Measurements from ENCODE around the gene PTPRD. TPM values are rescaled to one million over a fixed set of nuclear protein-coding genes. Genes with fewer than 3 reads are reported as not detected.

Gene PTPRD
- total RNA-seq, 1 experiment from 2014 or later, result 32.5 TPM

DNA sequence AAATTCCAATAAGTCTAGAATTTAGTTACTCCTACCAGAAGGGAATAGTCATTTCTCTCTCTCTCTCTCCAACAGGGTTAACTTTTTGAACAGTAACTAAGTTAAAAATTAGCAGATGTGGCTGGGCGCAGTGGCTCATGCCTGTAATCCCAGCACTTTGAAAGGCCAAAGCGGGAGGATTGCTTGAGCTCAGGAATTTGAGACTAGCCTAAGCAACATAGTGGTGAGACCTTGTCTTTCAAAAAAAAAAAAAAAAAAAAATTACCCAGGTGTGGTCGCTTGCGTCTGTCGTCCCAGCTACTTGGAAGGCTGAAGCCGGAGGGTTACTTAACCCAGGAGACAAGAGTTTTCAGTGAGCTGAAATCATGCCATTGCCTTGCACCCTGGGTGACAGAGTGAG lies 639.7 kb downstream of the PTPRD start:
- H3K56ac ChIP-seq (ENCODE audit: insufficient read length, low read depth, low read length), result no peak overlapping the region
- no peaks in the 10 kb centered on the region for H3K27me3 ChIP-seq (ENCODE audit: insufficient read depth, low read length)
- no peak overlapping the region for H4K8ac ChIP-seq (replicated peaks; ENCODE audit: insufficient read length, low read depth, low read length)
- H2BK120ac ChIP-seq (ENCODE audit: low read depth, low read length, poor library complexity, severe bottlenecking), result no peak overlapping the region
- Mint-ChIP-seq H3K27me3 (ENCODE audit: low read depth) (no peaks in the 10 kb centered on the region), H3K9me3 (no peaks in the 10 kb centered on the region), H3K36me3 (ENCODE audit: insufficient read depth in 1 of 3, low read depth in 3 of 3) (no peaks in the 10 kb centered on the region), H3K4me1 (peaks cover 6% of the 10 kb centered on the region in 2 experiments), H3K27ac (no peak overlapping the region; a peak in 1 of 7 replicates), H3K4me3 (no peak overlapping the region)
- H3K9me3 ChIP-seq (ENCODE audit: control insufficient read depth, low read depth, low read length), result no peaks in the 10 kb centered on the region
- no peaks in the 10 kb centered on the region for H3K79me2 ChIP-seq (ENCODE audit: insufficient read depth, low read length)
- no peak overlapping the region for H2BK15ac ChIP-seq (ENCODE audit: low read depth, low read length)
- no peaks in the 10 kb centered on the region for H3K23me2 ChIP-seq (ENCODE audit: insufficient read length, low read depth, low read length, poor library complexity, severe bottlenecking)
- no peak overlapping the region for H3K4ac ChIP-seq (ENCODE audit: low read depth, low read length)
- H3T11ph ChIP-seq (ENCODE audit: low read length), result no peak overlapping the region
- TF ChIP-seq, protein P1, sequence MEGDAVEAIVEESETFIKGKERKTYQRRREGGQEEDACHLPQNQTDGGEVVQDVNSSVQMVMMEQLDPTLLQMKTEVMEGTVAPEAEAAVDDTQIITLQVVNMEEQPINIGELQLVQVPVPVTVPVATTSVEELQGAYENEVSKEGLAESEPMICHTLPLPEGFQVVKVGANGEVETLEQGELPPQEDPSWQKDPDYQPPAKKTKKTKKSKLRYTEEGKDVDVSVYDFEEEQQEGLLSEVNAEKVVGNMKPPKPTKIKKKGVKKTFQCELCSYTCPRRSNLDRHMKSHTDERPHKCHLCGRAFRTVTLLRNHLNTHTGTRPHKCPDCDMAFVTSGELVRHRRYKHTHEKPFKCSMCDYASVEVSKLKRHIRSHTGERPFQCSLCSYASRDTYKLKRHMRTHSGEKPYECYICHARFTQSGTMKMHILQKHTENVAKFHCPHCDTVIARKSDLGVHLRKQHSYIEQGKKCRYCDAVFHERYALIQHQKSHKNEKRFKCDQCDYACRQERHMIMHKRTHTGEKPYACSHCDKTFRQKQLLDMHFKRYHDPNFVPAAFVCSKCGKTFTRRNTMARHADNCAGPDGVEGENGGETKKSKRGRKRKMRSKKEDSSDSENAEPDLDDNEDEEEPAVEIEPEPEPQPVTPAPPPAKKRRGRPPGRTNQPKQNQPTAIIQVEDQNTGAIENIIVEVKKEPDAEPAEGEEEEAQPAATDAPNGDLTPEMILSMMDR (conservative IDR thresholded peaks at IDR 0.05), result no peak
- no peak overlapping the region for H4K91ac ChIP-seq (ENCODE audit: insufficient read length, low read depth, low read length)
- no peak overlapping the region for H3K27ac ChIP-seq (ENCODE audit: insufficient read length, low read depth, low read length)
- H3K4me2 ChIP-seq (ENCODE audit: insufficient read depth, insufficient read length, low read length), result no peak overlapping the region
- no peak overlapping the region for H3K18ac ChIP-seq (ENCODE audit: insufficient read length, low read depth, low read length)
- WGBS (ENCODE audit: extremely low coverage, insufficient read length, low lambda C conversion rate), result no CpG with 5 or more reads among the region's 6 CpGs
- H2BK20ac ChIP-seq (ENCODE audit: low read depth, low read length, poor library complexity, severe bottlenecking), result no peak overlapping the region
- H2AK5ac ChIP-seq (ENCODE audit: insufficient read length, low read length), result no peak overlapping the region
- H3K4me1 ChIP-seq (ENCODE audit: insufficient read depth, low read length), result no peaks in the 10 kb centered on the region
- no peaks in the 10 kb centered on the region for H4K20me1 ChIP-seq (ENCODE audit: control insufficient read depth, insufficient read depth, insufficient read length)
- no peak for DNase-seq
- no peak overlapping the region for H3K9ac ChIP-seq (ENCODE audit: extremely low read depth, insufficient read length, low read length)
- no peak overlapping the region for H4K5ac ChIP-seq (ENCODE audit: insufficient read length, low read depth, low read length)
- no peak overlapping the region for H2AFZ ChIP-seq (ENCODE audit: low read length)
- H3K79me1 ChIP-seq (ENCODE audit: insufficient read depth, low read depth, low read length, poor library complexity, severe bottlenecking), result no peaks in the 10 kb centered on the region
- no peak overlapping the region for H2BK5ac ChIP-seq (ENCODE audit: insufficient read length, low read length)
- H3K23ac ChIP-seq (ENCODE audit: insufficient read length, low read depth, low read length), result no peak overlapping the region
- no peak overlapping the region for H2BK12ac ChIP-seq (ENCODE audit: insufficient read length, low read depth, low read length)
- no peak overlapping the region for H3K14ac ChIP-seq (ENCODE audit: insufficient read depth, low read length)

All from H9 (cell line).